KMS-11 (cell line): ENCODE measurements around the gene SFXN2.

Experiments used
- H2AFZ ChIP-seq: fragments of 200-600 bp; sonication (generic); 2 replicates; pipeline ENCODE4 v1.6.1; 2016; ENCODE audit warnings: antibody characterized with exemption, mixed run types, low read depth
- H3K27ac ChIP-seq: fragments of 200-600 bp; sonication (generic); 2 replicates; pipeline ENCODE4 v1.6.1; 2016; ENCODE audit warnings: mild to moderate bottlenecking, mixed run types
- H3K27me3 ChIP-seq: fragments of 200-600 bp; sonication (generic); 2 replicates; pipeline ENCODE4 v1.6.1; 2017; ENCODE audit warnings: mild to moderate bottlenecking, low read depth, mixed run types, moderate library complexity; ENCODE audit not compliant: insufficient read depth
- H3K36me3 ChIP-seq: fragments of 200-600 bp; sonication (generic); 2 replicates; pipeline ENCODE4 v1.6.1; 2017; ENCODE audit warnings: mild to moderate bottlenecking, mixed run types; ENCODE audit not compliant: insufficient read depth
- H3K4me1 ChIP-seq: fragments of 200-600 bp; sonication (generic); 2 replicates; pipeline ENCODE4 v1.6.1; 2016; ENCODE audit warnings: mild to moderate bottlenecking, low read depth, mixed run types; ENCODE audit not compliant: poor library complexity, severe bottlenecking
- H3K4me2 ChIP-seq: fragments of 200-600 bp; sonication (generic); 2 replicates; pipeline ENCODE4 v1.7.0; 2016; ENCODE audit warnings: mild to moderate bottlenecking, mixed run types
- H3K4me3 ChIP-seq: fragments of 200-600 bp; sonication (generic); IDR thresholded peaks from 2 replicates; pipeline ENCODE4 v1.6.1; 2017; ENCODE audit warnings: low read depth, low read length, mixed read lengths; ENCODE audit not compliant: insufficient read depth
- H3K79me2 ChIP-seq: fragments of 200-600 bp; sonication (generic); 2 replicates; pipeline ENCODE4 v1.6.1; 2016; ENCODE audit warnings: low read depth, mixed run types; ENCODE audit not compliant: insufficient read depth
- H3K9ac ChIP-seq: fragments of 200-600 bp; sonication (generic); 2 replicates; pipeline ENCODE4 v1.6.1; 2016; ENCODE audit warnings: mild to moderate bottlenecking, mixed run types
- H4K20me1 ChIP-seq: fragments of 200-600 bp; sonication (generic); 2 replicates; pipeline ENCODE4 v1.6.1; 2016; ENCODE audit warnings: mild to moderate bottlenecking, mixed run types; ENCODE audit not compliant: insufficient read depth
- CTCF ChIP-seq: fragments of 200-600 bp; sonication (generic); conservative IDR thresholded peaks from 2 replicates; pipeline ENCODE4 v1.6.1; 2017; ENCODE audit warnings: low read depth, mild to moderate bottlenecking, antibody characterized with exemption, low read length, moderate library complexity, mixed read lengths

SFXN2 gene

GRCh38 chr10:102770792-102771191 lies 56.4 kb downstream of the SFXN2 start:
- no peak overlapping the region for H3K4me3 ChIP-seq
- no peak for TF ChIP-seq CTCF
- no peaks in the 10 kb centered on the region for H3K27me3 ChIP-seq
- peak overlapping the region; percentile 80 for H3K4me2 ChIP-seq
- no peaks in the 10 kb centered on the region for H3K36me3 ChIP-seq
- no peaks in the 10 kb centered on the region for H4K20me1 ChIP-seq
- peak overlapping the region; percentile 58; the same call in 1 of the 2 replicates for H3K27ac ChIP-seq
- H3K79me2 ChIP-seq: peaks cover 57% of the 10 kb centered on the region
- no peak overlapping the region for H2AFZ ChIP-seq
- no peak overlapping the region for H3K9ac ChIP-seq
- peaks cover 97% of the 10 kb centered on the region for H3K4me1 ChIP-seq

DNA sequence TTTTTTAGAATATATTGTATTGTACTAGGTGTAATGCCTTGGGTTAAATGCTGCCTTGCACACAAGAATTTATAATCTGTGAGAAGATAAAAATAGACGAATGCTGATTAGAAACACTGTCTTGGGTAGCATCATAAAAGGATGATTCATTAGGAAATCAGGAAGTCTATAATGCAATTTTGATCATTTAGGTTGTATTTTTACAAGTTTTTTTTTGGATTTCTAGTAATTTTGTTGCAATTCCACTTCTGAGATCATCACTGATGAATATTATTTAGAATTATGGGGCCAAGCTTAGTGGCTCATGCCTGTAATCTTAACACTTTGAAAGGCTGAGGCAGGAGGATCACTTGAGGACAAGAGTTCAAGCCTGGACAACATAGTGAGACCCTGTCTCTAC lies 58.9 kb downstream of the SFXN2 start:
- Histone ChIP-seq H3K36me3 (no peaks in the 10 kb centered on the region), H3K4me2 (peak overlapping the region; percentile 80), H3K27ac (peak overlapping the region; percentile 67), H3K79me2 (peaks cover 67% of the 10 kb centered on the region), H2AFZ (no peak overlapping the region), H3K4me1 (peaks cover 98% of the 10 kb centered on the region), H3K9ac (no peak overlapping the region; the same call in 1 of the 2 replicates), H4K20me1 (no peaks in the 10 kb centered on the region), H3K4me3 (no peak overlapping the region), H3K27me3 (no peaks in the 10 kb centered on the region)
- no peak for TF ChIP-seq CTCF

DNA sequence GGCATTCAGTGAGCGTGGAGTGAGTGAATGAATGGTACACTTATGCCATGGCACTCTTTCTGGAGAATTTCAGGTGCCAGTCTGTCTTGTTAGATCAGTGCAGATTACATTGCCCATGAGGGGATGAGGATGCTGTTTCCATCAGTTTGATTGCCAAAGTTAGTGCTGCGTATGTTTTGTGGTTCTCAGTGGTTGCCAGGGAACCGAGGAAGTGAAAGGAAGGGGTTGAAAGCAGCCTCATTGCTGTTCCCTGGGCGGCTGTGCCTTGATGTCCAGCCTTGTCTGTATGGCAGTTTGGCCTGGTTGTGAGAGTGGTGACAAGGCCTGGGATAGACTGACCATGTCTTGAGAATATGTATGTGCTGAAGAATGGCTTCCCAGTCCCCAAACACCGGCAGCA lies 59.5 kb downstream of the SFXN2 start:
- H4K20me1 ChIP-seq: no peaks in the 10 kb centered on the region
- H3K9ac ChIP-seq: no peak overlapping the region
- peak overlapping the region; percentile 80 for H3K4me2 ChIP-seq
- peak overlapping the region; percentile 67 for H3K27ac ChIP-seq
- H2AFZ ChIP-seq: no peak overlapping the region
- H3K4me1 ChIP-seq: peaks cover 99% of the 10 kb centered on the region
- no peak overlapping the region for H3K4me3 ChIP-seq
- H3K36me3 ChIP-seq: no peaks in the 10 kb centered on the region
- peaks cover 72% of the 10 kb centered on the region for H3K79me2 ChIP-seq
- TF ChIP-seq CTCF: no peak
- H3K27me3 ChIP-seq: no peaks in the 10 kb centered on the region

DNA sequence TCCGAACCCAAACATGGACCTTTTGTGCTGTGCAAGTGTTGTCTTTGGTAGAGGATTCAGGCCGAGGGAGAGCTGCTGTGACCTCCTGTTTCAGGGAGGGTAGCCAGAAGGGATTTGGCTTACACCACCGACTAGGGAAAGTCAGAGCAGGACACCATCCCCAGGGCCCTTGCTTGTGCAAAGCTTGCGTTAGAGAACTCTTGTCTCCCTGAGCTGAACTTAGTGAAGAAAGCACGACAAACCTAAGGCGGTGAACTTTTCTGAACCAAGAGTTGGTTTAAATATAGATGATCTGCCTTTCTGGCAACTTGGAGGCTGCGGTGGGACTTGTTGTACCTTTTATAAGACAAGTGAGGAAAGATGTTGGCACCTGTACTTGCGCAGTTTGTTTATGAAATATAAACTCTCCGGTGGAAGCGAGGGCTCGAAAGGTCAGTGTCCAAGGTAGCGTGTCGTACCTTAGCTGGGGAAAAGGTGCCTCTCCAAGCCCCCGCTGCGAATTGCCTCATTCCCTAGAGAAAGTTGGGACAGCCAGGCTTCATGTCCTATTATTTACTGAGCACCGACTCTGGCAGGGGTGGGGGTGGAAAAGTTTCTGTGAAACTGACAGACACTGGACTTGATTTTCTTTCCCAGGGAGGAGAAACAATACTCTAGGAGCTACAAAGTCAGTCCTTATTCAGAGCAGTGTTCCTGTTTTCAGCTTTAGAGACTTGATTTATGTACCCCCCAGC lies 60.9 kb downstream of the SFXN2 start:
- Histone ChIP-seq H3K4me1 (peaks cover 88% of the 10 kb centered on the region), H4K20me1 (no peaks in the 10 kb centered on the region), H3K4me3 (no peak overlapping the region), H3K27ac (peak overlapping the region; percentile 97), H3K4me2 (peak overlapping the region; percentile 96), H3K27me3 (no peaks in the 10 kb centered on the region), H3K9ac (peak overlapping the region; percentile 81; the same call in 1 of the 2 replicates), H2AFZ (no peak overlapping the region), H3K79me2 (peaks cover 76% of the 10 kb centered on the region), H3K36me3 (no peaks in the 10 kb centered on the region)
- no peak for TF ChIP-seq CTCF
